HepG2 (cell line): ENCODE data around the gene ASGR1. TPM values are rescaled to one million over a fixed set of nuclear protein-coding genes. Genes with fewer than 3 reads are reported as not detected.
A peak's percentile ranks its signal among the peaks of the same experiment; 100 is the strongest.

Experiments used
- RBFOX2 ChIP-seq: fragments of 200-400 bp; formaldehyde crosslinking; IDR thresholded peaks from 2 replicates; pipeline ENCODE4 v1.6.1; 2017; ENCODE audit warnings: low read depth, mild to moderate bottlenecking, low read length
- REPIN1 ChIP-seq: sonication (generic); formaldehyde crosslinking; IDR thresholded peaks from 2 replicates; pipeline ENCODE4 v1.8.0; 2022; ENCODE audit warnings: missing genetic modification reagents, low read depth, mild to moderate bottlenecking, borderline replicate concordance
- SALL2 ChIP-seq: sonication (generic); formaldehyde crosslinking; IDR thresholded peaks from 2 replicates; pipeline ENCODE4 v1.8.1; 2023; ENCODE audit warnings: mild to moderate bottlenecking, missing genetic modification reagents, inconsistent platforms
- SATB2 ChIP-seq: sonication (generic); formaldehyde crosslinking; IDR thresholded peaks from 2 replicates; pipeline ENCODE4 v1.5.0; 2020; ENCODE audit warnings: missing genetic modification reagents
- TCF12 ChIP-seq, 2 experiments: fragments of 450-650 bp in 1 of 2; sonication (generic) in 1 of 2; formaldehyde crosslinking in 1 of 2; IDR thresholded peaks; 2 replicates each; pipeline versions ENCODE4 v1.6.1 to v1.8.0; 2017 to 2022; ENCODE audit warnings: antibody characterized with exemption in 1 of 2, mild to moderate bottlenecking in 1 of 2, missing genetic modification reagents in 1 of 2, moderate library complexity in 1 of 2
- ZNF549 ChIP-seq: sonication (generic); formaldehyde crosslinking; IDR thresholded peaks from 2 replicates; pipeline ENCODE4 v1.5.0; 2020; ENCODE audit warnings: missing genetic modification reagents
- ZNF589 ChIP-seq: sonication (generic); formaldehyde crosslinking; conservative IDR thresholded peaks from 2 replicates; pipeline ENCODE4 v1.8.0; 2022; ENCODE audit warnings: mild to moderate bottlenecking, moderate library complexity, missing genetic modification reagents
- ZNF652 ChIP-seq: IDR thresholded peaks from 2 replicates; pipeline ENCODE4 v1.6.1; 2016; ENCODE audit warnings: low read depth, borderline replicate concordance
- ZNF83 ChIP-seq: sonication (generic); formaldehyde crosslinking; IDR thresholded peaks from 2 replicates; pipeline ENCODE4 v1.4.0; 2020; ENCODE audit warnings: missing genetic modification reagents, mild to moderate bottlenecking, borderline replicate concordance
- ZSCAN25 ChIP-seq: sonication (generic); formaldehyde crosslinking; IDR thresholded peaks from 2 replicates; pipeline ENCODE4 v1.8.0; 2022; ENCODE audit warnings: mild to moderate bottlenecking, missing genetic modification reagents
- polyA plus RNA-seq, 8 experiments: library from polyadenylated mRNA; depleted of rRNA in 3 of 8; stranded (reverse) in 7 of 8; unstranded in 1 of 8; fragments of >200 nt; fragmentation: Illumina TruSeq in 4 of 8; extraction: Trizol in 4 of 8; gene quantifications; 2 replicates each; pipeline versions ENCODE4 v1.2.1 to v1.2.3, GENCODE V29; 2011 to 2016; ENCODE audit warnings: low read depth in 4 of 8, missing spikeins in 1 of 8, mixed read lengths in 1 of 8; ENCODE audit not compliant: insufficient read depth in 1 of 8
- total RNA-seq, 5 experiments: library from RNA; depleted of rRNA; stranded (reverse); fragments of >200 nt; fragmentation: Illumina TruSeq; extraction: Trizol; gene quantifications; 2 replicates each; pipeline ENCODE4 v1.2.3, GENCODE V29; 2016; ENCODE audit warnings: low read depth in 1 of 5
- TF ChIP-seq, protein P1 (sequence below): sonication (generic); formaldehyde crosslinking; IDR thresholded peaks from 2 replicates; pipeline ENCODE4 v1.4.0; 2020; ENCODE audit warnings: missing genetic modification reagents
- TF ChIP-seq, protein P2 (sequence below): sonication (generic); formaldehyde crosslinking; conservative IDR thresholded peaks from 2 replicates; pipeline ENCODE4 v1.8.0; 2022; ENCODE audit warnings: missing genetic modification reagents

The ASGR1 gene
- total and polyA plus RNA-seq, 2 of the 13 experiments (the other 11 are each of a cell fraction or from before 2014, with no cell fraction given), result 353 to 796 TPM

DNA sequence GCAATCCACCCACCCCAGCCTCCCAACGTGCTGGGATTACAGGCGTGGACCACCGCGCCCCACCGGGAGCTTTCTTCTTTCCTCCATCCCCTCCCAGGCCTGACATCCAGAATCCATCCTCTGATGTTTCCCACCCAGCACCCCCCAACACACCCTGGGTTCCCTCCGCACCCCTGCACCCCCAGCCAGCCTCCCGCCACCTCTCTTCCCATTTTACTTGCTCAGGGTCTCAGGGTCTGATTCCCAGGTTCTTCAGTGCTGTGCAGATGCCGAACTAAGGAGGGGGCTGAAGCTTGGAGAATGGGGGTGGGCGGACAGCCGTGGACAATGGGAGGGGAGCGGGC lies 225 bp downstream of the ASGR1 start (continued):
- TF ChIP-seq, protein P1, sequence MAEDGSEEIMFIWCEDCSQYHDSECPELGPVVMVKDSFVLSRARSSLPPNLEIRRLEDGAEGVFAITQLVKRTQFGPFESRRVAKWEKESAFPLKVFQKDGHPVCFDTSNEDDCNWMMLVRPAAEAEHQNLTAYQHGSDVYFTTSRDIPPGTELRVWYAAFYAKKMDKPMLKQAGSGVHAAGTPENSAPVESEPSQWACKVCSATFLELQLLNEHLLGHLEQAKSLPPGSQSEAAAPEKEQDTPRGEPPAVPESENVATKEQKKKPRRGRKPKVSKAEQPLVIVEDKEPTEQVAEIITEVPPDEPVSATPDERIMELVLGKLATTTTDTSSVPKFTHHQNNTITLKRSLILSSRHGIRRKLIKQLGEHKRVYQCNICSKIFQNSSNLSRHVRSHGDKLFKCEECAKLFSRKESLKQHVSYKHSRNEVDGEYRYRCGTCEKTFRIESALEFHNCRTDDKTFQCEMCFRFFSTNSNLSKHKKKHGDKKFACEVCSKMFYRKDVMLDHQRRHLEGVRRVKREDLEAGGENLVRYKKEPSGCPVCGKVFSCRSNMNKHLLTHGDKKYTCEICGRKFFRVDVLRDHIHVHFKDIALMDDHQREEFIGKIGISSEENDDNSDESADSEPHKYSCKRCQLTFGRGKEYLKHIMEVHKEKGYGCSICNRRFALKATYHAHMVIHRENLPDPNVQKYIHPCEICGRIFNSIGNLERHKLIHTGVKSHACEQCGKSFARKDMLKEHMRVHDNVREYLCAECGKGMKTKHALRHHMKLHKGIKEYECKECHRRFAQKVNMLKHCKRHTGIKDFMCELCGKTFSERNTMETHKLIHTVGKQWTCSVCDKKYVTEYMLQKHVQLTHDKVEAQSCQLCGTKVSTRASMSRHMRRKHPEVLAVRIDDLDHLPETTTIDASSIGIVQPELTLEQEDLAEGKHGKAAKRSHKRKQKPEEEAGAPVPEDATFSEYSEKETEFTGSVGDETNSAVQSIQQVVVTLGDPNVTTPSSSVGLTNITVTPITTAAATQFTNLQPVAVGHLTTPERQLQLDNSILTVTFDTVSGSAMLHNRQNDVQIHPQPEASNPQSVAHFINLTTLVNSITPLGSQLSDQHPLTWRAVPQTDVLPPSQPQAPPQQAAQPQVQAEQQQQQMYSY (CRISPR knock-in tag), result 0 out of 2 replicates have a peak, but pooled peaks have one; percentile 9
- TF ChIP-seq REPIN1 (CRISPR knock-in tag) (no peak), RBFOX2 (no peak), ZNF549 (CRISPR knock-in tag) (no peak), ZNF589 (CRISPR knock-in tag) (no peak), SATB2 (CRISPR knock-in tag) (0 out of 2 replicates have a peak, but pooled peaks have one; percentile 7), SALL2 (peak; percentile 2; the same call in 1 of the 2 replicates), TCF12 (IDR thresholded peaks at IDR 0.05) (no peak), TCF12 (CRISPR knock-in tag; IDR thresholded peaks at IDR 0.05) (0 out of 2 replicates have a peak, but pooled peaks have one; percentile 12), ZNF652 (CRISPR knock-in tag) (0 out of 2 replicates have a peak, but pooled peaks have one; percentile 2), ZSCAN25 (CRISPR knock-in tag) (0 out of 2 replicates have a peak, but pooled peaks have one; percentile 31), ZNF83 (no peak)
- TF ChIP-seq, protein P2, sequence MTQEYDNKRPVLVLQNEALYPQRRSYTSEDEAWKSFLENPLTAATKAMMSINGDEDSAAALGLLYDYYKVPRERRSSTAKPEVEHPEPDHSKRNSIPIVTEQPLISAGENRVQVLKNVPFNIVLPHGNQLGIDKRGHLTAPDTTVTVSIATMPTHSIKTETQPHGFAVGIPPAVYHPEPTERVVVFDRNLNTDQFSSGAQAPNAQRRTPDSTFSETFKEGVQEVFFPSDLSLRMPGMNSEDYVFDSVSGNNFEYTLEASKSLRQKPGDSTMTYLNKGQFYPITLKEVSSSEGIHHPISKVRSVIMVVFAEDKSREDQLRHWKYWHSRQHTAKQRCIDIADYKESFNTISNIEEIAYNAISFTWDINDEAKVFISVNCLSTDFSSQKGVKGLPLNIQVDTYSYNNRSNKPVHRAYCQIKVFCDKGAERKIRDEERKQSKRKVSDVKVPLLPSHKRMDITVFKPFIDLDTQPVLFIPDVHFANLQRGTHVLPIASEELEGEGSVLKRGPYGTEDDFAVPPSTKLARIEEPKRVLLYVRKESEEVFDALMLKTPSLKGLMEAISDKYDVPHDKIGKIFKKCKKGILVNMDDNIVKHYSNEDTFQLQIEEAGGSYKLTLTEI (CRISPR knock-in tag), result no peak
